Anterior cingulate cortex (tissue), 58 donors: ENCODE results near the gene ZFAND3.

ENCODE experiments used
- DNase-seq, 58 donors: peaks; one replicate each; lab custom pipeline; 2025; lab: John Stamatoyannopoulos, UW

Gene ZFAND3

DNA sequence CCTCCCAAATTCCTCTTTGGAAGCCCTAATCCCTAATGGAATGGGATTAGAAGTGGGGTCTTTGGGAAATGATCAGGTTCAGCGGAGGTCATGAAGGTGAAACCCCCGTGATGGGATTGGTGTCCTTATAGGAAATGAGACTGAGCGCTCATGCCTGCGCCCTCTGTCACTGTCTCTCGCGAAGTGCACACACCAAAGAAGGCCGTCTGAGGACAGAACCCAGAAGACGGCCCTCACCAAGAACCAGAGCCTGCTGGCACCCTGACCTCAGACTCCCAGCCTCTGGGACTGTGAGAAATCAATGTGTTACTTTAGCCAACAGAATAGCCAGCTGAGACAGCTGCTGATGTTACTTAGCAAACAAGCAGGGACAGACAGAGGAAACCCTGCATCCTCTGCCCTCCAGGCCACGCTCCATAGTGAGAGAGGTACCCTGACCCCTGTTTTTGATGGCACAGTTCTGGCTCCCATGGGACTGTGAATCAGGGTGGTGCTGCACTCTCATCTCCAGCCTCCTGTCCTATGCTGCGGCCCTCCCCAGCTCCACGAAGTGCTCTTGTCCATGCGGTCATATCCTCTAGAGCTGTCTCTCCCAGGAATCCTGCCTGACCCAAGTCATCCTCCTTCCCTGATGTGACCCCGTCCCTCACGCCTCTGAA, 369.3 kb downstream of the ZFAND3 start:
- no peak for DNase-seq

GRCh38 chr6:38191418-38191817, 371.9 kb downstream of the ZFAND3 start:
- DNase-seq, result no peak

- no peak for DNase-seq
Measured at GRCh38 chr6:38192011-38192410, 372.5 kb downstream of the ZFAND3 start.

GRCh38 chr6:38192487-38192886, 373.0 kb downstream of the ZFAND3 start:
- no peak for DNase-seq

- DNase-seq, result no peak
Measured at GRCh38 chr6:38193051-38193450, 373.5 kb downstream of the ZFAND3 start.

DNA sequence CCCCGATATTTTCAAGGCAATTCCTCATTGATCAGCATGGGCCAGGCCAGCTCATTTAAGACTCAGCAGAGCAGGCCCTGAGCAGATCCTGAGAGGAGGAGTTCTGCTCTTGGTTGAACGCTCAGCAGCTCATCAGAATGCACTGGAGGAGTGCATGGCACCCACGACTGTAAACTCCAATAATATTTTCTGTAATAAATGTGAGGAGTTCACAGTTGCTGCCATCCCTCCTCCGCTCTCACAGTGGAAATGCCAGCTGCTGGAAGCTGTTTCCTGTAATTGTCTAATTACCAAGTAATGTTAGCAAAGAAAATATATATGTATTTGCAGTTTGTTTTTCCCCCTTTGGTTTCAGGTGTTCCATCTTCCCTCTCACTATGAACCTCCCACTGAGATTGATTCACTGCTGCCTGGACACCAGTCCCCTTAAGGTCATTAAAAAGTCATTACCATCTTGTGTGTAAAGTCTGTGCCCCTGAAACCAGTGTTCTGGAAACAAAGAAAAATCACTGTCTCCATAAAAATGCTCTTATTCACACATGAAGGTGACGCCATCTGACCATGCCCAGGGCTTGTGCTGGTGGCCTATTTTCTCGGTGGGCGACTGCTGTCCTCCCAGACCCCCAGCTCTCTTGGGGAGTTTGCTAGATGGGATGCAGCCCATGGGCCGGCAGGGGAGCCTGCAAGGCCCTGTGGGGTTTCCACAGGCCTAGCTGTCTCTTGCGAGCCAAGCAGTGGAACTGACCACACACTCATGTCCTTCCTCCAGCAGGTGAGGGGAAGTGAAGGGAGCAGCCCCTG, 374.2 kb downstream of the ZFAND3 start:
- DNase-seq, result no peak

DNA sequence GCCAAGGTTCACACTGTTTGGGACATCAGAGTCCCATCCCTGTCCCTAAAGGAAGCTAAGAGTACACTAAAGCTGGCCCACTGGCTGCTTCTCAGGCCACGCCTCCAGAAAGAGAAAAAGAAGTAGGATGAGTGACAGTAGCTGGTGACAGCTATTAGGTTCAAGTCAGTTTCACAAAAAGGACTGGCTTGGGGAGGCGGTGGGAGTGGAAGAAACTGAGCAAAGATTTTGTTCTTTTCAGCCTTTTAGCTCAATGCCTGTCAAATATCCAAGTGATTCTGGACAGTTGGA, 374.7 kb downstream of the ZFAND3 start:
- no peak for DNase-seq

DNA sequence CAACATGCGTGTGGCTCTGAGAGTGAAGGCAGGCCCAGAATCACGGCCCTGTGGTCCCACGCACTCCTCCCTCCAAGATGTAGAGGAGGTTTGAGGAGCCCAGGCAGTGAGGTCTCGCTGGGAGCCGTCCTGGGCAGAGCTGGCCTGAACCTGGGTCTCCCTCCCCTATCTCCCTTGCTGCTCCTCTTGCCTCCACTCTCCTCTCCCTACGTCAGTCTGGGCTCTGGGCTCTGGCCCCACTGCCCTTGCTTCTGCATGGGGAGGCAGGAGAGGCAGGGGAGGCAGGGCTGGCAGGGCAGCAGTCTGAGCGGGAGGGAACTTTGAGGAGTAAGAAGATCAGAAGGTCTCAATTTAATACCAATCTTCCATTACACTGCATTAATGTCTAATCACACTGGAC, 375.1 kb downstream of the ZFAND3 start:
- no peak for DNase-seq

- DNase-seq, result no peak
Measured at GRCh38 chr6:38195113-38195635, 375.6 kb downstream of the ZFAND3 start.

- no peak for DNase-seq
Measured at GRCh38 chr6:38198219-38198618, 378.7 kb downstream of the ZFAND3 start.
